GM21717 (cell line): Measurements from ENCODE around the gene GPR142.

Experiments used
- ATAC-seq: cut with Tn5 transposase; IDR thresholded peaks from one replicate; pipeline ENCODE4 v1.9.1; 2021; ENCODE audit warnings: mild to moderate bottlenecking, moderate library complexity; ENCODE audit not compliant: unreplicated experiment

Gene GPR142

GRCh38 chr17:74343526-74344284, 23.6 kb upstream of the GPR142 start:
- no peak for ATAC-seq

GRCh38 chr17:74344658-74345057, 22.6 kb upstream of the GPR142 start:
- ATAC-seq = no peak

GRCh38 chr17:74345433-74346241, 21.7 kb upstream of the GPR142 start:
- no peak for ATAC-seq

- ATAC-seq = no peak
Measured at GRCh38 chr17:74347646-74348045, 19.7 kb upstream of the GPR142 start.

- no peak for ATAC-seq
Measured at GRCh38 chr17:74349120-74349519, 18.2 kb upstream of the GPR142 start.

- ATAC-seq = no peak
Measured at GRCh38 chr17:74350486-74350885, 16.8 kb upstream of the GPR142 start.

- no peak for ATAC-seq
Measured at GRCh38 chr17:74351552-74352210, 15.6 kb upstream of the GPR142 start.

GRCh38 chr17:74353446-74354060, 13.8 kb upstream of the GPR142 start:
- ATAC-seq = no peak

DNA sequence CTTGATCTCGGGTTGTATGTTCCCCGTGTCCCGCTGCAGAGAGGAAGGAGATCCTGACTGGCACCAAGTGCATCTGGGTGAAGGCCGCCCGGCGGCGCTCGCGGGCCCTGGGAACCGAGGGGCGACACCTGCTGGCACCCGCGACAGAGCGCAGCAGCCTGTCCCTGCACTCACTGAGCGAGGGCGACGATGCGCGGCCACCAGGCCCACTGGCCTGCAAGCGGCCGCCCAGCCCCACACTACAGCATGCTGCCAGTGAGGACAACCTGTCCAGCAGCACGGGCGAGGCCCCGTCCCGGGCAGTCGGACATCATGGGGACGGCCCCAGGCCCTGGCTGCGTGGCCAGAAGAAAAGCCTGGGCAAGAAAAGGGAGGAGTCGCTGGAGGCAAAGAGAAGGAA, 13.2 kb upstream of the GPR142 start:
- no peak for ATAC-seq

- ATAC-seq = no peak
Measured at GRCh38 chr17:74354561-74354960, 12.7 kb upstream of the GPR142 start.

- no peak for ATAC-seq
Measured at GRCh38 chr17:74355065-74355464, 12.2 kb upstream of the GPR142 start.

DNA sequence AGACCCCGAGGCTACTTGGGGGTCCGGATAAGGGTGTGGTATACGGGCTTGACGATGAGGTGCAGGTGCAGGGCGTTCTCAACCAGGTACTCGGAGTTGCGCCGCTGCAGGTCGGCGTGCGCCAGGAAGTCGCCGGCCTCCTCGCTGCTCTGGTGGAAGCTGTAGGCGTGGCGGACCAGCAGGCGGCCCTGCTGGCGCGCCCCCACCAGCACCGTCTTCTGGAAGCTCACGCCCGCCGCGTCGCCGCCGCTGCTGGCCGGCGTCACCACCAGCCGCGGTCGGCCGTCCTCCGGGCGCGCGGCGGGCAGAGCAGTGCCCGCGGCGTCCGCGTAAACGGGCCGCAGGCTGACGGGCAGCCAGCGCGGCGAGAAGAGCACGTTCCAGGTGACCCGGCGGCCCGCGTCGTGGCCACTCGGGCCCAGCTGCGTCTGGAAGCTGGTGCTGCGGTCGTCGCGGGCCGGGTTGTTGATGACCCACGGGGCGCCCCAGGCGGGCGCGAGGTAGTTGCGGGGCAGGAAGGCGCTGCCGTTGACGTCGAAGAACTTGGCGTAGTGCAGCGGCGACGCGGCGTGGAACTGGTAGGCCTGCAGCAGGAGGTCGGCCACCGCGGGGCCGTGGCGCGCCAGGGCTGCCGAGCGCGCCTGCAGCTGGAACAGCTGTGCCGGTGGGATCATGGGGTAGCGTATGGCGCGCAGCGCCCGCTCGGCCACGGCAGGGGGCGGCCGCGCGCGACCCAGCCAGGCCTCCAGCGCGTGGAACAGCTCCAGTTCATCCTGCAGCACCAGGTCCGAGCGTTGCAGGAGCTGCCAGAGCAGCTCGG, 10.4 kb upstream of the GPR142 start:
- ATAC-seq = no peak

DNA sequence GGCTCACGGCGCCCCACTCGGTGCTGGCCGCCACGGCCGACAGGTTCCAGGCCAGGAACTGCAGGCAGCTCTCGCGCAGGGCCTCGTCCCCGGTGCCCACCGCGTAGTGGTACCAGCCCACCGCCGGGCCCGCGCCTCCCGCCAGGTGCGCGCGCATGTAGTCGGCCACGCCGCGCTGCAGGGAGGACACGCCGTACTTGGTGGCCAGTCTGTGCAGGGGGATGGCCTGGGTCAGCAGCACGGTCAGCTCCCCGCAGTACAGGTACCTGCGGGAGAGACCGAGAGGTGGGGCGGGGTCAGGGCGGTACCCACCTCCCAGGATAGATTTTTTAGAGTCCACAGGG, 9.9 kb upstream of the GPR142 start:
- ATAC-seq = no peak

GRCh38 chr17:74358697-74359096, 8.6 kb upstream of the GPR142 start:
- no peak for ATAC-seq

DNA sequence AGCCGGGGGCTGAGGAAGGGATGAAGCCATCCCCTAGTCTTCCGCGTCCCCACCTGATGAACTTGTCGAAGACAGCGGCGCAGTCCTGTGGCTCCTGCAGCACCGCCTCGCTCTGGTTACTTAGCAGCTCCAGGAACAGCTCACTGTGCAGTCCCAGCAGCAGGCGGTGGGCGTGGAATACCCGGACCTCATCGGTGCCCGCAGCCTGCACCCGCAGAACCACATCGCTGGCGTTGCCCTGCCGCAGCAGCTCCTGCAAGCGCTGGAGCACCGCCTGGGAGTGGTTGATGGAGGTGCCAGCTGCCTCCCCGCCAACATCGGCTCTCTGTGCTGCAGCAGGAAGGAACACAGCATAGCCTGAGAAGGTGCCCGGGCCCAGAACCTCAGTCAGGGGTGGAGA, 7.4 kb upstream of the GPR142 start:
- no peak for ATAC-seq

DNA sequence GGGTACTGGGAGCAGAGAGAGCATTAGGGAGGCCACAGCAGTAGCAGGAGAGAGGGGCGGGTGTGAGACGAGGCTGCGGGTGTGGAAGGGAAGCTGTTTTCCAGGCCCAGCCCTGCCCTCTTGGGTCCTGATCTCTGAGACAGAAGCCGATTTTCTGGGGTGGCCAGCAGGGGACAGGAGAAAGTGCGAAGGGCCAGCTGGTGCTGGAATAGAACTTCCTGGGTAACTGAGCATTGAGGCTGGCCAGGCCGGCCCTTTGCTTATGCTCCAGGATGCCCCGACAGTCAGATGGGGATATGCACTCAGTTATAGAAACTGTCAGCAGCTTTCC, 6.4 kb upstream of the GPR142 start:
- ATAC-seq = no peak

DNA sequence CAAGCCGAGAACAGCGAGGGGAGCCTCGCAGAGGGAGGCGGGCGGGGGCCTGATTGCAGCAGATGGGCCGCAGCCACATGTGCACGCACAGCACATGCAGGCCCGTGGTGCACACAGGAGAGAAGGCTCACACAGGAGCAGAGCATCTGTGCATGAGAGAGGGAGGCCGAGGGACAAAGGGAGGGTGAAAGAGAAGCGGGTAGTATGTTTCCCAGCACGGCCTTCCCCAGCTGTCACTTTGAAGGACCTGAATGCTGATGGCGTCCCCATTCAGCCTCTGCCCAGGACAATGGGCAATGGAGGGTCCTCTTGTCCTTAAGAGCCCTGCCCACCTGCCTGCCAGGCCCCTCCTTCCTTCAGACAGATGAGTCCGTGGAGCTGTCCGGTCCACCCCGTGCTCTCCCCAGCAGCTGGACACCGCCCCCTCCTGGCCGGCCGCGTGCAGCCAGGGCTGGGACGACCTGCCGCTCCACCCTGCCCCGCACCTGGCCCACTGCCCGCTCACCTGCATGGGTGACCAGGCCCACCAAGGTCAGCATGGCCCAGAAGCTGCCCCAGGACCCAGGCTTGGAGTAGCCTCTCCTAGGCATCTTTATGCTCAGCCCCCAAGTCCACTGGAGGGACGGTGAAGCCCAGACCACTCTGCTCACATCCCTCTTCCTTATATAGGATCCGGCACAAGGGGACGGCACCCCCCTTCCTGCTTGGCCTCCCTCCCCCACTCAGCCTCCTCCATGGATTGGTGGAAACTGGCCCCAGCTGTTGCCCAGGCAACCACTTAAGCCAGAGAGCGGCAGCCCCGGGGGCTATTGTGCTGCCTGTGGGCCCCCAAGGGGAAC, 5.9 kb upstream of the GPR142 start, which contains the start of gene BTBD17:
TSS of gene BTBD17 (minus strand) at position 639 of the 839 bp plus-strand sequence. CDS start at position 590, 49 bp downstream.
- ATAC-seq = no peak

DNA sequence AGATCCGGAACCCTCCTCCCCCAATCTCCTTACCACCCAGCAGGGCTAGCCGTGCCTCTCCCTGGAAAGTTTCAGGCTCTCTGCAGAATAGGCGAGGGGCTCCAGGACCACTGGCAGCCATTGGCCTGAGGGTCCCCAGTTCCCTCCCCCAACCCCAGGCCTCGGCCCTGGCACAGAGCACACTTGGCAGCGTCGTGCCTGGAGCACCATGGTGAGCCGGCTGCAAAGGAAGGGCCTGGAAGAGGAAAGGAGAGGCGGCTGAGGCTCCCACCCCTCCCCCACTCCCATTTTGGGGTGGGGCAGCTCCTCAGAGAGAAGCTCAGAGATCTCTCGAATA, 5.3 kb upstream of the GPR142 start:
- ATAC-seq = no peak

DNA sequence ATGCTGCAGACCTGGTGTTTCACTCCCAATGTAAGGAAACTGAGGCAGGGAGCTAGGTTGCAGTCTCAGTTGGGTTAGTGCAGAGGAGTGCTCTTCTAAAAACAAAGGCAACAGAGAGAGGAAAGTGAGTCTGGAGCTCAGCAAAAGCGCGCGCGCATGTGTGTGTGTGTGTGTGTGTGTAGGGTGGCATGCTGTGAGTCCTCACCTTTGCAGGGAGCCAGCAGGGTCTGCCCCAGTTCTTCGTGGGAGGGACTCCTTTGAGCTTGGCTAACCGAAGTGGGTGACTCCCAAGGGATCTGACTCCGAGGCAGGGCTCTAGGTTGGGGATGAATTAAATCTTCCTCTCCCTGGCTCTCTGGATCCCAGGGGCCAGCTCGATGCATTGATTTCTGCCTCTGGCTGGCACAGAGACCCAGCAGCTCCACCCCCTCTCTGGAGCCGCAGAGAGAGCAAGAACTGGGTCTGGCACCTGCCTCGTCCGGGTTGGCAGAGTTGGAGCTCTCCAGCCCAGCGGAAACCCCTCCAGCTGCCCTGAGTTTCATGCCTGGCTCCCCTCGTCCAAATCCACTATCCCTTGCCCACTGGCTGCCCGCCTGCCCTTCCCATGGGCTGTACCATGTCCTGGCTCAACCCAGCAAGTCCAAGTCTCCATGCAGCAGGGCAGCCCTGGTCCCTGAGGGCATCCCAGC, 4.4 kb upstream of the GPR142 start:
- no peak for ATAC-seq
